ENCODE measurements around the gene TBX3. TPM values are rescaled to one million over a fixed set of nuclear protein-coding genes. Genes with fewer than 3 reads are reported as not detected.

TBX3 gene
- total RNA-seq, 1 donor = under 0.01 TPM

GRCh38 chr12:114636723-114637480 is 47.1 kb downstream of the TBX3 start:
- no peak for DNase-seq (ENCODE audit: low read depth in 2 of 3, low spot score in 2 of 3)

GRCh38 chr12:114631242-114631641 is 52.7 kb downstream of the TBX3 start:
- no peak for DNase-seq (ENCODE audit: low read depth in 2 of 3, low spot score in 2 of 3)

- DNase-seq (ENCODE audit: low read depth in 2 of 3, low spot score in 2 of 3) = no peak
Measured at GRCh38 chr12:114628199-114628598, 55.8 kb downstream of the TBX3 start.

- DNase-seq (ENCODE audit: low read depth in 2 of 3, low spot score in 2 of 3) = no peak
Measured at GRCh38 chr12:114627393-114627792, 56.6 kb downstream of the TBX3 start.

GRCh38 chr12:114625294-114625851 is 58.6 kb downstream of the TBX3 start:
- DNase-seq (ENCODE audit: low read depth in 2 of 3, low spot score in 2 of 3) = peak in 2 of 3 donors; percentile 23 to 62

GRCh38 chr12:114623737-114624136 is 60.2 kb downstream of the TBX3 start:
- no peak for DNase-seq (ENCODE audit: low read depth in 2 of 3, low spot score in 2 of 3)

Small RNA genes within 50 kb of the gene (small RNA-seq; reads per million reads assigned to genes)
- not detected for gene RF00019

All from hematopoietic multipotent progenitor cell (in vitro differentiated cells).